SK-N-SH (cell line): Measurements from ENCODE around the gene LCORL. TPM values are rescaled to one million over a fixed set of nuclear protein-coding genes. Genes with fewer than 3 reads are reported as not detected.

ENCODE experiments used
- CTCF ChIA-PET: fragments of 300-600, 350-600 bp; formaldehyde crosslinking; extraction: SDS; loops from one replicate; lab custom pipeline; 2021; lab: Yijun Ruan, JAX
- POLR2A ChIA-PET: fragments of 350-600 bp; sonication (Branson Sonifier 250); formaldehyde crosslinking; extraction: SDS; loops from one replicate; lab custom pipeline; 2020; ENCODE audit warnings: antibody characterized with exemption, inconsistent platforms; lab: Yijun Ruan, JAX
- DNase-seq: peaks from one replicate; pipeline ENCODE4 v3.0.0; 2012
- H2AFZ ChIP-seq: fragments of 200-600 bp; sonication (generic); 2 replicates; pipeline ENCODE4 v1.8.1; 2016; ENCODE audit warnings: antibody characterized with exemption, mild to moderate bottlenecking, low read depth
- H3F3A ChIP-seq: fragments of 200-600 bp; sonication (generic); replicated peaks from 2 replicates; pipeline ENCODE3; 2016; ENCODE audit warnings: antibody characterized with exemption, mild to moderate bottlenecking; ENCODE audit not compliant: insufficient read depth
- H3K27ac ChIP-seq, 2 experiments: fragments of 200-500 bp in 1 of 2; fragments of 200-600 bp in 1 of 2; sonication (Bioruptor generic) in 1 of 2; sonication (generic), shearing (Covaris generic) in 1 of 2; 2 replicates each; pipeline versions ENCODE4 v1.5.1 to v1.6.1; 2014 to 2016; ENCODE audit warnings: low read depth in 2 of 2, inconsistent platforms in 1 of 2, low read length in 1 of 2, mild to moderate bottlenecking in 1 of 2, mixed read lengths in 1 of 2
- H3K27me3 ChIP-seq: fragments of 200-600 bp; sonication (generic), shearing (Covaris generic); 2 replicates; pipeline ENCODE4 v1.6.1; 2016; ENCODE audit warnings: mixed run types; ENCODE audit not compliant: insufficient read depth
- H3K36me3 ChIP-seq, 2 experiments: fragments of 200-500 bp in 1 of 2; fragments of 200-600 bp in 1 of 2; sonication (Bioruptor generic) in 1 of 2; sonication (generic) in 1 of 2; replicated peaks in 1 of 2; 2 replicates each; pipeline versions ENCODE3 to v1.5.1; 2014 to 2016; ENCODE audit warnings: low read length in 1 of 2, mild to moderate bottlenecking in 1 of 2; ENCODE audit not compliant: insufficient read depth in 2 of 2, control insufficient read depth in 1 of 2
- H3K4me1 ChIP-seq, 2 experiments: fragments of 200-500 bp in 1 of 2; fragments of 200-600 bp in 1 of 2; sonication (Bioruptor generic) in 1 of 2; sonication (generic), shearing (Covaris generic) in 1 of 2; 2 replicates each; pipeline versions ENCODE4 v1.5.1 to v1.6.1; 2014 to 2016; ENCODE audit warnings: low read depth in 1 of 2, low read length in 1 of 2, mixed run types in 1 of 2; ENCODE audit not compliant: insufficient read depth in 2 of 2, control insufficient read depth in 1 of 2
- H3K4me2 ChIP-seq: fragments of 200-600 bp; sonication (generic), shearing (Covaris generic); 2 replicates; pipeline ENCODE4 v1.6.1; 2017; ENCODE audit warnings: mixed run types
- H3K4me3 ChIP-seq, 2 experiments: fragments of 200-500 bp in 1 of 2; fragments of 200-600 bp in 1 of 2; sonication (Bioruptor generic) in 1 of 2; sonication (generic), shearing (Covaris generic) in 1 of 2; 2 replicates each; pipeline versions ENCODE4 v1.5.1 to v1.8.1; 2014 to 2016; ENCODE audit warnings: low read depth in 2 of 2, inconsistent platforms in 1 of 2, low read length in 1 of 2, mild to moderate bottlenecking in 1 of 2, mixed read lengths in 1 of 2, moderate library complexity in 1 of 2
- H3K79me2 ChIP-seq: fragments of 200-600 bp; sonication (generic); 2 replicates; pipeline ENCODE4 v1.8.1; 2017; ENCODE audit warnings: mild to moderate bottlenecking; ENCODE audit not compliant: insufficient read depth
- H3K9ac ChIP-seq: fragments of 200-600 bp; sonication (generic); 2 replicates; pipeline ENCODE4 v1.6.1; 2017; ENCODE audit warnings: mixed run types
- H3K9me2 ChIP-seq: fragments of 200-600 bp; sonication (generic); 2 replicates; pipeline ENCODE4 v1.6.1; 2017; ENCODE audit warnings: mixed run types
- H3K9me3 ChIP-seq: fragments of 200-600 bp; sonication (generic); 2 replicates; pipeline ENCODE4 v1.6.1; 2017; ENCODE audit warnings: mixed run types, mild to moderate bottlenecking, moderate library complexity
- H4K20me1 ChIP-seq: fragments of 200-600 bp; sonication (generic); 2 replicates; pipeline ENCODE4 v1.6.1; 2017; ENCODE audit warnings: mild to moderate bottlenecking, mixed run types; ENCODE audit not compliant: insufficient read depth
- CHD2 ChIP-seq: fragments of 150-350 bp; IDR thresholded peaks from 2 replicates; pipeline ENCODE4 v1.6.1; 2018; ENCODE audit warnings: low read length; ENCODE audit not compliant: partially characterized antibody
- CTCF ChIP-seq: fragments of 200-600 bp; sonication (generic); IDR thresholded peaks from 2 replicates; pipeline ENCODE4 v1.6.1; 2017; ENCODE audit warnings: antibody characterized with exemption, mild to moderate bottlenecking, moderate library complexity
- EP300 ChIP-seq, 2 experiments: IDR thresholded peaks; 2 replicates each; pipeline versions ENCODE4 v1.4.0 to v1.6.1; 2012; ENCODE audit warnings: borderline replicate concordance in 1 of 2, low read depth in 1 of 2, low read length in 1 of 2
- FOXM1 ChIP-seq: IDR thresholded peaks from 2 replicates; pipeline ENCODE4 v1.4.0; 2012; ENCODE audit warnings: low read depth, mild to moderate bottlenecking
- GABPA ChIP-seq: IDR thresholded peaks from 2 replicates; pipeline ENCODE4 v1.4.0; 2012; ENCODE audit warnings: low read depth, mild to moderate bottlenecking
- GATA2 ChIP-seq: sonication (generic); formaldehyde crosslinking; IDR thresholded peaks from 2 replicates; pipeline ENCODE4 v1.5.0; 2020; ENCODE audit warnings: mild to moderate bottlenecking, missing genetic modification reagents
- MXI1 ChIP-seq: IDR thresholded peaks from 2 replicates; pipeline ENCODE4 v1.6.1; 2012; ENCODE audit warnings: mild to moderate bottlenecking, low read depth, low read length, improper control_type of control experiment
- NRF1 ChIP-seq: IDR thresholded peaks from 2 replicates; pipeline ENCODE4 v1.6.1; 2012; ENCODE audit warnings: low read depth, mild to moderate bottlenecking, low read length
- RCOR1 ChIP-seq: fragments of 150-350 bp; IDR thresholded peaks from 2 replicates; pipeline ENCODE4 v1.6.1; 2017; ENCODE audit warnings: antibody characterized with exemption, low read length
- RFX5 ChIP-seq: IDR thresholded peaks from 2 replicates; pipeline ENCODE4 v1.6.1; 2012; ENCODE audit warnings: mild to moderate bottlenecking, improper control_type of control experiment, low read length
- RXRA ChIP-seq: IDR thresholded peaks from 2 replicates; pipeline ENCODE4 v1.4.0; 2012; ENCODE audit warnings: low read depth, mild to moderate bottlenecking, borderline replicate concordance
- SMC3 ChIP-seq: IDR thresholded peaks from 2 replicates; pipeline ENCODE4 v1.6.1; 2012; ENCODE audit warnings: low read depth, low read length, improper control_type of control experiment
- TCF12 ChIP-seq: IDR thresholded peaks from 2 replicates; pipeline ENCODE4 v1.4.0; 2012
- USF2 ChIP-seq: fragments of 150-350 bp; IDR thresholded peaks from 2 replicates; pipeline ENCODE4 v1.6.1; 2017; ENCODE audit warnings: antibody characterized with exemption, low read length, low read depth, borderline replicate concordance
- ZBTB33 ChIP-seq: IDR thresholded peaks from 2 replicates; pipeline ENCODE4 v1.4.0; 2012; ENCODE audit warnings: low read depth, borderline replicate concordance
- WGBS: methylation state at CpG from one replicate; pipeline ENCODE4 v1.1.6; 2017; ENCODE audit warnings: low lambda C conversion rate; 5-methylcytosine and 5-hydroxymethylcytosine counted together
- polyA plus RNA-seq, 3 experiments: library from polyadenylated mRNA; depleted of rRNA; stranded (reverse); fragments of >200 nt; gene quantifications; 2 replicates each; pipeline ENCODE4 v1.2.3, GENCODE V29; 2012
- TF ChIP-seq, protein P1 (sequence below): IDR thresholded peaks from 2 replicates; pipeline ENCODE4 v1.4.0; 2012; ENCODE audit warnings: low read depth
- TF ChIP-seq, protein P2 (sequence below): IDR thresholded peaks from 2 replicates; pipeline ENCODE4 v1.4.0; 2012; ENCODE audit warnings: low read depth, borderline replicate concordance

The LCORL gene
- polyA plus RNA-seq, 1 of the 3 experiments (the other 2 are of a cell fraction) = 1.9 TPM

GRCh38 chr4:18049446-18049845 lies 27.9 kb upstream of the LCORL start:
- Histone ChIP-seq H3K4me1 (no peaks in the 10 kb centered on the region), H3K79me2 (no peaks in the 10 kb centered on the region), H3K9ac (no peak overlapping the region), H3F3A (no peaks in the 10 kb centered on the region), H3K27me3 (no peaks in the 10 kb centered on the region), H2AFZ (no peak overlapping the region), H3K27ac (no peak overlapping the region), H4K20me1 (no peaks in the 10 kb centered on the region), H3K9me3 (no peaks in the 10 kb centered on the region), H3K9me2 (no peaks in the 10 kb centered on the region), H3K36me3 (no peaks in the 10 kb centered on the region), H3K4me2 (no peak overlapping the region), H3K4me3 (no peak overlapping the region)
- no peak for DNase-seq
- CTCF ChIA-PET = no interaction called here
- TF ChIP-seq SMC3 (no peak), CHD2 (no peak), ZBTB33 (no peak), RFX5 (no peak), EP300 (IDR thresholded peaks at IDR 0.05; ENCODE audit: borderline replicate concordance in 1 of 2, low read depth in 1 of 2, low read length in 1 of 2) (no peak), TCF12 (no peak), MXI1 (no peak), CTCF (no peak), NRF1 (no peak), USF2 (no peak), GATA2 (CRISPR knock-in tag) (no peak), FOXM1 (no peak), RXRA (no peak), GABPA (no peak), RCOR1 (no peak)
- TF ChIP-seq, protein P1, sequence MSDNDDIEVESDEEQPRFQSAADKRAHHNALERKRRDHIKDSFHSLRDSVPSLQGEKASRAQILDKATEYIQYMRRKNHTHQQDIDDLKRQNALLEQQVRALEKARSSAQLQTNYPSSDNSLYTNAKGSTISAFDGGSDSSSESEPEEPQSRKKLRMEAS = no peak
- TF ChIP-seq, protein P2, sequence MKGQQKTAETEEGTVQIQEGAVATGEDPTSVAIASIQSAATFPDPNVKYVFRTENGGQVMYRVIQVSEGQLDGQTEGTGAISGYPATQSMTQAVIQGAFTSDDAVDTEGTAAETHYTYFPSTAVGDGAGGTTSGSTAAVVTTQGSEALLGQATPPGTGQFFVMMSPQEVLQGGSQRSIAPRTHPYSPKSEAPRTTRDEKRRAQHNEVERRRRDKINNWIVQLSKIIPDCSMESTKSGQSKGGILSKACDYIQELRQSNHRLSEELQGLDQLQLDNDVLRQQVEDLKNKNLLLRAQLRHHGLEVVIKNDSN = no peak
- WGBS = 22% methylated on average over 3 of the region's 3 CpGs
- POLR2A ChIA-PET = no interaction called here
